Endothelial cell of umbilical vein (primary cell): ENCODE results near the gene WNT11.

ENCODE experiments used
- CTCF ChIP-seq, 2 donors: IDR thresholded peaks; 1 replicate in 1 of 2; 2 replicates in 1 of 2; pipeline ENCODE4 v1.5.1; 2011; ENCODE audit warnings: low read length in 2 of 2, mild to moderate bottlenecking in 2 of 2, moderate library complexity in 2 of 2, control low read depth in 1 of 2, inconsistent platforms in 1 of 2, low read depth in 1 of 2; ENCODE audit not compliant: insufficient read depth in 1 of 2; ENCODE audit errors: extremely low read depth in 1 of 2
- EZH2 ChIP-seq: IDR thresholded peaks from 2 replicates; pipeline ENCODE4 v1.6.1; 2012; ENCODE audit warnings: borderline replicate concordance, low read depth, mild to moderate bottlenecking, moderate library complexity, low read length, inconsistent platforms; ENCODE audit not compliant: severe bottlenecking
- MAX ChIP-seq: IDR thresholded peaks from 2 replicates; pipeline ENCODE4 v1.6.1; 2011; ENCODE audit not compliant: insufficient read depth, insufficient read length
- POLR2A ChIP-seq: IDR thresholded peaks from 2 replicates; pipeline ENCODE4 v1.6.1; 2012; ENCODE audit warnings: low read depth, mild to moderate bottlenecking, control low read depth, low read length

- TF ChIP-seq CTCF (IDR thresholded peaks at IDR 0.05; ENCODE audit: extremely low read depth in 1 of 2, insufficient read depth in 1 of 2, low read depth in 1 of 2, low read length in 2 of 2) (no peak), EZH2 (no peak), MAX (no peak), POLR2A (no peak)
Measured at GRCh38 chr11:76164081-76164480, 42.2 kb downstream of the WNT11 start.
